ENCODE results near the gene ARHGEF4. TPM values are rescaled to one million over a fixed set of nuclear protein-coding genes. Genes with fewer than 3 reads are reported as not detected.

The ARHGEF4 gene
- total RNA-seq, 1 donor from 2014 or later = 4.8 TPM

DNA sequence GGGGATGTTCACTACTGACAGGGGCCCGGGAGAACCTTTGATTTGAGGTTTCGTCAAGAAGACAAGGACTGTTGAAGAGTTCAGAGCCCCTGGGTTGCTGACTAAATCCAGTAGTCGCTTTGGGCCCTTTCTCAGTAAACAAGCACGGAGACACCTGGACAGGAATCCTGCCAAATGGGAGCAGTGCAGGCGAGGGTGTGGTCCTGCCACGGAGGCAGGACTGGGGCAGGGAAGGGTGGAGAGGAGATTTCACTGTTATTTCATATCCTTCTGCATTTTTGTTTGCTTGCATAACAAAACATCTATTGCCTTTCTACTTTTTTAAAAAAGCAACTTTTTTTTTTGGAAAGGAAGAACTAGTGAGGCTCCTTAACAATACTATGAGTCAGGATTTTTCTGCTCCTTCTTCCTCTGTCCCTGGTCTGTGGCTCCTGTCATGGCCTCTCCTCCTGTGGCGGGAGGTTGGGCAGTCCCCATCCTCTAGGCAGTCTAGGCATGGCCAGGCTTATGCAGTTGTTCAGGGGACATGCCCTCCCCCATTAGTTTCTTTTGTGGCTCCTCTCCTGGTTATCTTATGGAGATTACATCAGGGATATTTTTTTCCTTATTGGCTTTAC is 57.7 kb downstream of the ARHGEF4 start:
- FAIRE-seq (no peak), DNase-seq (ENCODE audit: low read depth) (no peak)
- no peak for TF ChIP-seq EZH2 (IDR thresholded peaks at IDR 0.05; ENCODE audit: insufficient read depth, low read length)
- TF ChIP-seq, protein P1, sequence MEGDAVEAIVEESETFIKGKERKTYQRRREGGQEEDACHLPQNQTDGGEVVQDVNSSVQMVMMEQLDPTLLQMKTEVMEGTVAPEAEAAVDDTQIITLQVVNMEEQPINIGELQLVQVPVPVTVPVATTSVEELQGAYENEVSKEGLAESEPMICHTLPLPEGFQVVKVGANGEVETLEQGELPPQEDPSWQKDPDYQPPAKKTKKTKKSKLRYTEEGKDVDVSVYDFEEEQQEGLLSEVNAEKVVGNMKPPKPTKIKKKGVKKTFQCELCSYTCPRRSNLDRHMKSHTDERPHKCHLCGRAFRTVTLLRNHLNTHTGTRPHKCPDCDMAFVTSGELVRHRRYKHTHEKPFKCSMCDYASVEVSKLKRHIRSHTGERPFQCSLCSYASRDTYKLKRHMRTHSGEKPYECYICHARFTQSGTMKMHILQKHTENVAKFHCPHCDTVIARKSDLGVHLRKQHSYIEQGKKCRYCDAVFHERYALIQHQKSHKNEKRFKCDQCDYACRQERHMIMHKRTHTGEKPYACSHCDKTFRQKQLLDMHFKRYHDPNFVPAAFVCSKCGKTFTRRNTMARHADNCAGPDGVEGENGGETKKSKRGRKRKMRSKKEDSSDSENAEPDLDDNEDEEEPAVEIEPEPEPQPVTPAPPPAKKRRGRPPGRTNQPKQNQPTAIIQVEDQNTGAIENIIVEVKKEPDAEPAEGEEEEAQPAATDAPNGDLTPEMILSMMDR (IDR thresholded peaks at IDR 0.05; ENCODE audit: insufficient read depth, low read depth, low read length) = no peak
- no peaks in the 10 kb centered on the region for H3K4me1 ChIP-seq (ENCODE audit: insufficient read depth, low read length)
- no peak overlapping the region for H3K4me2 ChIP-seq (ENCODE audit: low read length)
- H3K79me2 ChIP-seq (ENCODE audit: insufficient read depth, low read length) = no peaks in the 10 kb centered on the region
- no peaks in the 10 kb centered on the region for H3K36me3 ChIP-seq (ENCODE audit: insufficient read depth, low read length)
- no peaks in the 10 kb centered on the region for H3K9me3 ChIP-seq (ENCODE audit: insufficient read depth, low read depth, low read length)
- H3K27ac Mint-ChIP-seq (ENCODE audit: unreplicated experiment) = no peak overlapping the region
- H3K4me3 Mint-ChIP-seq (ENCODE audit: unreplicated experiment) = no peak overlapping the region
- peaks cover 3% of the 10 kb centered on the region for H3K36me3 Mint-ChIP-seq (ENCODE audit: low read depth, unreplicated experiment)
- H3K4me1 Mint-ChIP-seq (ENCODE audit: low read depth, unreplicated experiment) = peaks cover 6% of the 10 kb centered on the region
- H3K4me3 ChIP-seq (ENCODE audit: insufficient read depth, low read depth, low read length) = no peak overlapping the region
- no peak overlapping the region for H2AFZ ChIP-seq (ENCODE audit: low read depth, low read length)
- no peaks in the 10 kb centered on the region for H4K20me1 ChIP-seq (ENCODE audit: insufficient read depth, low read length)
- peaks cover 2% of the 10 kb centered on the region for H3K9me3 Mint-ChIP-seq (ENCODE audit: unreplicated experiment)
- H3K27me3 Mint-ChIP-seq (ENCODE audit: low read depth, unreplicated experiment) = peaks cover 20% of the 10 kb centered on the region
- H3K27me3 ChIP-seq (ENCODE audit: insufficient read depth, low read length) = no peaks in the 10 kb centered on the region
- H3K27ac ChIP-seq (ENCODE audit: low read depth, low read length) = no peak overlapping the region
- H3K9ac ChIP-seq (ENCODE audit: low read length) = no peak overlapping the region

GRCh38 chr2:130896813-130897212 is 60.1 kb downstream of the ARHGEF4 start:
- Mint-ChIP-seq H3K36me3 (ENCODE audit: low read depth, unreplicated experiment) (peaks cover 3% of the 10 kb centered on the region), H3K27me3 (ENCODE audit: low read depth, unreplicated experiment) (peaks cover 25% of the 10 kb centered on the region), H3K9me3 (ENCODE audit: unreplicated experiment) (peaks cover 2% of the 10 kb centered on the region), H3K4me3 (ENCODE audit: unreplicated experiment) (no peak overlapping the region), H3K27ac (ENCODE audit: unreplicated experiment) (no peak overlapping the region), H3K4me1 (ENCODE audit: low read depth, unreplicated experiment) (peaks cover 6% of the 10 kb centered on the region)
- Histone ChIP-seq H3K36me3 (ENCODE audit: insufficient read depth, low read length) (no peaks in the 10 kb centered on the region), H3K4me3 (ENCODE audit: insufficient read depth, low read depth, low read length) (no peak overlapping the region), H3K27ac (ENCODE audit: low read depth, low read length) (no peak overlapping the region), H4K20me1 (ENCODE audit: insufficient read depth, low read length) (no peaks in the 10 kb centered on the region), H2AFZ (ENCODE audit: low read depth, low read length) (no peak overlapping the region), H3K9ac (ENCODE audit: low read length) (no peak overlapping the region), H3K9me3 (ENCODE audit: insufficient read depth, low read depth, low read length) (no peaks in the 10 kb centered on the region), H3K4me2 (ENCODE audit: low read length) (no peak overlapping the region), H3K4me1 (ENCODE audit: insufficient read depth, low read length) (no peaks in the 10 kb centered on the region), H3K79me2 (ENCODE audit: insufficient read depth, low read length) (no peaks in the 10 kb centered on the region), H3K27me3 (ENCODE audit: insufficient read depth, low read length) (no peaks in the 10 kb centered on the region)
- no peak for DNase-seq (ENCODE audit: low read depth)
- TF ChIP-seq EZH2 (IDR thresholded peaks at IDR 0.05; ENCODE audit: insufficient read depth, low read length) = no peak
- TF ChIP-seq, protein P1 (IDR thresholded peaks at IDR 0.05; ENCODE audit: insufficient read depth, low read depth, low read length) = no peak
- no peak for FAIRE-seq

DNA sequence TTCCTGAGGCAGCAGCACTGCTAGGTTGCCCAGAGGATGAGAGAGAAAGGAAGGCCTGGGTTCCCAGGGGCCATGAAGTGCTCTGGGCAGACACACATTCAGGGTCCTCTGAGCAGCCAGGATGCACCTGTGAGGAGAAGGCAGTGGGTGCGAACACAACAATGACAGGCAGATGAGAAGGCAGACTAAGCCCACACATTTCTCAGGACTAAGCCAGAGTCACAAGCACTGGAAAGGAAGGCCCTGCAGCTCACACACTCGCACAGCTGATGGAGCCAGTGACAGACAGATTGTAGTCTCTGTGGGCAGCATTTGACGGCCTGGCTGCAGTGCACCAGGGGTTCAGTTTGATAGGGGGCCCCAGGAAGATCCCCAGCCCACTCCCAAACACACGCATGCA is 61.8 kb downstream of the ARHGEF4 start:
- DNase-seq (ENCODE audit: low read depth) (no peak), FAIRE-seq (no peak)
- peaks cover 3% of the 10 kb centered on the region for H3K36me3 Mint-ChIP-seq (ENCODE audit: low read depth, unreplicated experiment)
- no peaks in the 10 kb centered on the region for H3K36me3 ChIP-seq (ENCODE audit: insufficient read depth, low read length)
- no peaks in the 10 kb centered on the region for H3K27me3 ChIP-seq (ENCODE audit: insufficient read depth, low read length)
- H3K9ac ChIP-seq (ENCODE audit: low read length) = no peak overlapping the region
- H2AFZ ChIP-seq (ENCODE audit: low read depth, low read length) = no peak overlapping the region
- H3K27ac ChIP-seq (ENCODE audit: low read depth, low read length) = no peak overlapping the region
- no peak overlapping the region for H3K27ac Mint-ChIP-seq (ENCODE audit: unreplicated experiment)
- peaks cover 2% of the 10 kb centered on the region for H3K9me3 Mint-ChIP-seq (ENCODE audit: unreplicated experiment)
- H3K4me1 Mint-ChIP-seq (ENCODE audit: low read depth, unreplicated experiment) = peaks cover 6% of the 10 kb centered on the region
- H3K9me3 ChIP-seq (ENCODE audit: insufficient read depth, low read depth, low read length) = no peaks in the 10 kb centered on the region
- no peak overlapping the region for H3K4me2 ChIP-seq (ENCODE audit: low read length)
- no peaks in the 10 kb centered on the region for H3K79me2 ChIP-seq (ENCODE audit: insufficient read depth, low read length)
- H3K4me3 Mint-ChIP-seq (ENCODE audit: unreplicated experiment) = no peak overlapping the region
- TF ChIP-seq, protein P1 (IDR thresholded peaks at IDR 0.05; ENCODE audit: insufficient read depth, low read depth, low read length) = no peak
- TF ChIP-seq EZH2 (IDR thresholded peaks at IDR 0.05; ENCODE audit: insufficient read depth, low read length) = no peak
- no peak overlapping the region for H3K4me3 ChIP-seq (ENCODE audit: insufficient read depth, low read depth, low read length)
- H3K4me1 ChIP-seq (ENCODE audit: insufficient read depth, low read length) = no peaks in the 10 kb centered on the region
- peaks cover 21% of the 10 kb centered on the region for H3K27me3 Mint-ChIP-seq (ENCODE audit: low read depth, unreplicated experiment)
- H4K20me1 ChIP-seq (ENCODE audit: insufficient read depth, low read length) = no peaks in the 10 kb centered on the region

Data from astrocyte (in vitro differentiated cells and primary cell).